ENCODE measurements around the gene SOHLH2.

SOHLH2 gene

GRCh38 chr13:36192166-36192565 is 22.2 kb downstream of the SOHLH2 start:
- no peak for TF ChIP-seq CTCF (IDR thresholded peaks at IDR 0.05; ENCODE audit: extremely low read depth, missing control alignments)
- no peak for DNase-seq (ENCODE audit: low spot score)

GRCh38 chr13:36190771-36191170 is 23.6 kb downstream of the SOHLH2 start:
- no peak for DNase-seq (ENCODE audit: low spot score)
- TF ChIP-seq CTCF (IDR thresholded peaks at IDR 0.05; ENCODE audit: extremely low read depth, missing control alignments) = no peak

- no peak for DNase-seq (ENCODE audit: low spot score)
- TF ChIP-seq CTCF (IDR thresholded peaks at IDR 0.05; ENCODE audit: extremely low read depth, missing control alignments) = no peak
These were observed 25.9 kb downstream of the SOHLH2 start for GRCh38 chr13:36188441-36188840.

GRCh38 chr13:36183901-36184300 is 30.5 kb downstream of the SOHLH2 start:
- no peak for TF ChIP-seq CTCF (IDR thresholded peaks at IDR 0.05; ENCODE audit: extremely low read depth, missing control alignments)

GRCh38 chr13:36175621-36176020 is 38.7 kb downstream of the SOHLH2 start:
- no peak for DNase-seq (ENCODE audit: low spot score)
- TF ChIP-seq CTCF (IDR thresholded peaks at IDR 0.05; ENCODE audit: extremely low read depth, missing control alignments) = no peak

More at GRCh38 chr13:36183901-36184300, 30.5 kb downstream of the SOHLH2 start:
- DNase-seq (ENCODE audit: low spot score) = no peak

- DNase-seq (ENCODE audit: low spot score) = no peak
- TF ChIP-seq CTCF (IDR thresholded peaks at IDR 0.05; ENCODE audit: extremely low read depth, missing control alignments) = no peak
These were observed 39.4 kb downstream of the SOHLH2 start for GRCh38 chr13:36174923-36175322.

GRCh38 chr13:36173571-36174322 is 40.6 kb downstream of the SOHLH2 start:
- no peak for DNase-seq (ENCODE audit: low spot score)
- no peak for TF ChIP-seq CTCF (IDR thresholded peaks at IDR 0.05; ENCODE audit: extremely low read depth, missing control alignments)
